OCI-LY1 (cell line): ENCODE measurements around the gene HSPB2.

Source experiments
- H2AFZ ChIP-seq: fragments of 200-600 bp; sonication (generic), shearing (Covaris generic); 2 replicates; pipeline ENCODE4 v1.6.0; 2014; ENCODE audit warnings: antibody characterized with exemption, mild to moderate bottlenecking, low read length
- H3F3A ChIP-seq: fragments of 200-600 bp; sonication (generic), shearing (Covaris generic); 2 replicates; pipeline ENCODE4 v1.6.0; 2014; ENCODE audit warnings: mild to moderate bottlenecking, antibody characterized with exemption, low read length, moderate library complexity; ENCODE audit not compliant: insufficient read depth
- H3K27ac ChIP-seq: fragments of 200-600 bp; sonication (generic); 2 replicates; pipeline ENCODE4 v1.5.1; 2014; ENCODE audit warnings: low read length, mixed run types, mild to moderate bottlenecking, low read depth; ENCODE audit not compliant: poor library complexity, severe bottlenecking
- H3K27me3 ChIP-seq: fragments of 200-600 bp; sonication (generic); 2 replicates; pipeline ENCODE4 v1.6.0; 2014; ENCODE audit warnings: antibody characterized with exemption, mild to moderate bottlenecking, low read length, moderate library complexity; ENCODE audit not compliant: insufficient read depth
- H3K36me3 ChIP-seq: fragments of 200-600 bp; sonication (generic); 2 replicates; pipeline ENCODE4 v1.6.1; 2014; ENCODE audit warnings: mild to moderate bottlenecking, antibody characterized with exemption, low read length, moderate library complexity, mixed read lengths; ENCODE audit not compliant: insufficient read depth
- H3K4me1 ChIP-seq: fragments of 200-600 bp; sonication (generic); 2 replicates; pipeline ENCODE4 v1.5.1; 2014; ENCODE audit warnings: mild to moderate bottlenecking, low read length, moderate library complexity; ENCODE audit not compliant: insufficient read depth, severe bottlenecking
- H3K4me2 ChIP-seq: fragments of 200-600 bp; sonication (generic), shearing (Covaris generic); 2 replicates; pipeline ENCODE4 v1.6.1; 2014; ENCODE audit warnings: low read length
- H3K4me3 ChIP-seq: fragments of 200-600 bp; sonication (generic); 2 replicates; pipeline ENCODE4 v1.5.1; 2014; ENCODE audit warnings: low read length, low read depth, mild to moderate bottlenecking, mixed read lengths; ENCODE audit not compliant: poor library complexity, severe bottlenecking
- H3K79me2 ChIP-seq: fragments of 200-600 bp; shearing (Covaris generic); 2 replicates; pipeline ENCODE4 v1.6.1; 2016; ENCODE audit warnings: mixed run types, low read length, mixed read lengths; ENCODE audit not compliant: insufficient read depth
- H3K9ac ChIP-seq: fragments of 200-600 bp; sonication (generic), shearing (Covaris generic); 2 replicates; pipeline ENCODE4 v1.6.1; 2014; ENCODE audit warnings: mild to moderate bottlenecking, low read length, mixed read lengths
- H3K9me2 ChIP-seq: fragments of 200-600 bp; sonication (generic), shearing (Covaris generic); 2 replicates; pipeline ENCODE4 v1.6.1; 2014; ENCODE audit warnings: low read depth, mild to moderate bottlenecking, low read length, mixed read lengths
- H3K9me3 ChIP-seq: fragments of 200-600 bp; shearing (Covaris generic); 2 replicates; pipeline ENCODE4 v1.6.1; 2014; ENCODE audit warnings: low read length, mixed read lengths
- H4K20me1 ChIP-seq: fragments of 200-600 bp; sonication (generic), shearing (Covaris generic); 2 replicates; pipeline ENCODE4 v1.6.0; 2016; ENCODE audit warnings: mild to moderate bottlenecking, low read length; ENCODE audit not compliant: insufficient read depth
- EZH2 ChIP-seq: fragments of 200-600 bp; sonication (generic), shearing (Covaris generic); IDR thresholded peaks from 2 replicates; pipeline ENCODE4 v1.8.0; 2017; ENCODE audit warnings: borderline replicate concordance, mixed run types, mild to moderate bottlenecking, antibody characterized with exemption, low read length, moderate library complexity, mixed read lengths
- TF ChIP-seq, protein P1 (sequence below): fragments of 200-600 bp; sonication (generic), shearing (Covaris generic); IDR thresholded peaks from 2 replicates; pipeline ENCODE4 v1.5.1; 2017; ENCODE audit warnings: mild to moderate bottlenecking, antibody characterized with exemption, low read length, moderate library complexity, mixed read lengths

HSPB2 gene

DNA sequence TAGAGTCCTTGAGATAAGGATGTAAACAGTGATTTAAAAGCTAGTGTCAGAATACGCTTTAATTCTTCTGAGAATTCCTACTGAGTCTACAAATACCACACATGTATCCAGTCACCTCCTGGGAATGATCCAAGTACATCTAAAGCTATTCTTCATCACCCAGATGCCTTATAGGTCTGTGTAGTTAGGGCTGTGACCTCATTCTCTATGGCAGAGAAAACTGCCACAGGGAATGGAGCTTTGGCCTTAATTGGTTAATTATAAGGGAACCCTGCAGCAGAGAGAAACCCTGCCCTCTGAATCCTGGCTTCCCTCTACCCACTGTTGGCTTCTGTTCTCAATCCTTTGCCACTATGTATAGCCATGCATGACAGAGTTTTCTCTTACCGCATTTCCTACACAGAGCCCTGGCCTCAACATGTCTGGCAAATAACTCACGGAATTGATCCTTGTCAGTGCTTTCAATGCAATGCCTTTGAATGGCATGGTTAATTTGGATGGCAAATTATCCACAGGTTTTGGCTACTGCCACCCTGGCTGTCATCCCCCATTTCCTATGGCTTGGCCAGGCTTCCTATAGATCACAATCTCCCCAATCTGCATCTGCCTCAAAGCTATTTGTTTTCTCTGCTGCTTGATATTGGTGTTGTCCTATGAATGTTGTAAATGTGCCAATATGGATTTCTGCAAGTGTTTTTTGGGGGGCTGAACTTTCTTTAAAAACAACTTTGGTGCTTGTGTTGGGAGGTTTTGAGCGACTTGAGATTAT, 27.5 kb downstream of the HSPB2 start:
- Histone ChIP-seq H3K4me3 (no peak overlapping the region), H3K9me3 (no peaks in the 10 kb centered on the region), H3F3A (no peaks in the 10 kb centered on the region), H3K4me2 (no peak overlapping the region), H3K27me3 (no peaks in the 10 kb centered on the region), H3K79me2 (no peaks in the 10 kb centered on the region), H3K9me2 (no peaks in the 10 kb centered on the region), H3K27ac (no peak overlapping the region), H2AFZ (no peak overlapping the region), H4K20me1 (no peaks in the 10 kb centered on the region), H3K36me3 (no peaks in the 10 kb centered on the region), H3K4me1 (peaks cover 45% of the 10 kb centered on the region), H3K9ac (no peak overlapping the region)
- TF ChIP-seq, protein P1, sequence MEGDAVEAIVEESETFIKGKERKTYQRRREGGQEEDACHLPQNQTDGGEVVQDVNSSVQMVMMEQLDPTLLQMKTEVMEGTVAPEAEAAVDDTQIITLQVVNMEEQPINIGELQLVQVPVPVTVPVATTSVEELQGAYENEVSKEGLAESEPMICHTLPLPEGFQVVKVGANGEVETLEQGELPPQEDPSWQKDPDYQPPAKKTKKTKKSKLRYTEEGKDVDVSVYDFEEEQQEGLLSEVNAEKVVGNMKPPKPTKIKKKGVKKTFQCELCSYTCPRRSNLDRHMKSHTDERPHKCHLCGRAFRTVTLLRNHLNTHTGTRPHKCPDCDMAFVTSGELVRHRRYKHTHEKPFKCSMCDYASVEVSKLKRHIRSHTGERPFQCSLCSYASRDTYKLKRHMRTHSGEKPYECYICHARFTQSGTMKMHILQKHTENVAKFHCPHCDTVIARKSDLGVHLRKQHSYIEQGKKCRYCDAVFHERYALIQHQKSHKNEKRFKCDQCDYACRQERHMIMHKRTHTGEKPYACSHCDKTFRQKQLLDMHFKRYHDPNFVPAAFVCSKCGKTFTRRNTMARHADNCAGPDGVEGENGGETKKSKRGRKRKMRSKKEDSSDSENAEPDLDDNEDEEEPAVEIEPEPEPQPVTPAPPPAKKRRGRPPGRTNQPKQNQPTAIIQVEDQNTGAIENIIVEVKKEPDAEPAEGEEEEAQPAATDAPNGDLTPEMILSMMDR, result no peak
- no peak for TF ChIP-seq EZH2

DNA sequence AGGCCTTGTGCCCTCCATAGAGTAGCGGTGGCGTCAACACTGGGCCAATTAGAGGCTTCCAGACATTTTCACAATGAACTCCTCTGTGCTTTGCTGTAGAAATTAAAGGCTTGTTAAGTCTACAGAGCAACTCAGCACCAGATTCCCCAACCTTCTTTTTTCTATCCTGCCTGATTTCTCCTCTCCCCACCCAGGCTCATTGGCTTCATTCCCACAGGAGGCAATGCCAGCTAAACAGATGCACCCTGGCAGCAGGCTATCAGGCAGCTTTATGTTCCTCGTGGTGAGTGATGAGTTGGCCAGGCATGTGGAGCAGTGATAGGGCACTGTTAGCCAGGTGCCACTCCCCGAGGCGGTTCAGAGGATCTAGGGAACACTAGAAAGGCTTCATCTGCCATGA, 29.4 kb downstream of the HSPB2 start:
- Histone ChIP-seq H3K9me2 (no peaks in the 10 kb centered on the region), H3K27me3 (no peaks in the 10 kb centered on the region), H3K36me3 (no peaks in the 10 kb centered on the region), H3K79me2 (no peaks in the 10 kb centered on the region), H3F3A (no peaks in the 10 kb centered on the region), H4K20me1 (no peaks in the 10 kb centered on the region), H2AFZ (no peak overlapping the region), H3K27ac (no peak overlapping the region), H3K4me1 (peaks cover 28% of the 10 kb centered on the region), H3K9me3 (no peaks in the 10 kb centered on the region), H3K4me3 (no peak overlapping the region), H3K4me2 (no peak overlapping the region), H3K9ac (no peak overlapping the region)
- TF ChIP-seq EZH2, result no peak
- TF ChIP-seq, protein P1, result no peak

DNA sequence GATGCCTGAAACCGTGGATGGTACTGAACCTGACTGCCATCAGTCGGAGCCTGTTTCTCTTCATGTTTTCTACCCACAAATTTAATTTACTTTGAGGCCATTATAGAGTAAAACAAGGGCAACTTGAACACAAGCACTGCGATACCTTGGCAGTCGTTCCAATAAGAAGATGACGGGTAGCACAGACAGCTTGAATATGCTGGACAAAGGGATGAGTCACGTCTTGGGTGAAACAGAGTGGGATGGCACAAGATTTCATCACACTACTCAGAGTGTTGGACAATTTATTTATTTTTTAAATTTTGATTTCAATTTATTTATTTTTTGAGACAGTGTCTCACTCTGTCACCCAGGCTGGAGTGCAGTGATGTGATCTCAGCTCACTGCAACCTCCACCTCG, 30.3 kb downstream of the HSPB2 start:
- Histone ChIP-seq H3K9ac (no peak overlapping the region), H2AFZ (no peak overlapping the region), H3K27ac (no peak overlapping the region), H3K4me2 (no peak overlapping the region), H3K4me3 (no peak overlapping the region), H3K36me3 (no peaks in the 10 kb centered on the region), H3K79me2 (no peaks in the 10 kb centered on the region), H3K9me2 (no peaks in the 10 kb centered on the region), H3K27me3 (no peaks in the 10 kb centered on the region), H4K20me1 (no peaks in the 10 kb centered on the region), H3F3A (no peaks in the 10 kb centered on the region), H3K9me3 (no peaks in the 10 kb centered on the region), H3K4me1 (peaks cover 21% of the 10 kb centered on the region)
- TF ChIP-seq EZH2, result no peak
- TF ChIP-seq, protein P1, result no peak
